PC-9 (cell line): ENCODE results near the gene PDK2. TPM values are rescaled to one million over a fixed set of nuclear protein-coding genes. Genes with fewer than 3 reads are reported as not detected.

Experiments
- BruUV-seq: library from RNA; stranded (reverse); fragments of 400-500 nt; replicated peaks from 2 replicates; lab custom pipeline; 2021; lab: Mats Ljungman, UMichigan
- CTCF ChIA-PET: fragments of 300-600 bp; sonication (Branson Sonifier 250); formaldehyde crosslinking; loops from one replicate; lab custom pipeline; 2022; ENCODE audit warnings: antibody characterized with exemption; lab: Charles Lee
- POLR2A ChIA-PET: fragments of 300-600 bp; sonication (Branson Sonifier 250); formaldehyde crosslinking; loops from one replicate; lab custom pipeline; 2022; ENCODE audit warnings: antibody characterized with exemption; ENCODE audit not compliant: unreplicated experiment; lab: Charles Lee
- DNase-seq, 2 experiments: peaks; one replicate each; pipeline versions ENCODE4 v3.0.0 to v3.0.0-alpha.2; 2015 to 2022; ENCODE audit warnings: mixed read lengths in 1 of 2
- H2AFZ ChIP-seq: fragments of 200-600 bp; sonication (generic); 2 replicates; pipeline ENCODE4 v1.8.1; 2017; ENCODE audit warnings: antibody characterized with exemption
- H3F3A ChIP-seq: fragments of 200-600 bp; sonication (generic); 2 replicates; pipeline ENCODE4 v1.8.1; 2017; ENCODE audit warnings: antibody characterized with exemption, mild to moderate bottlenecking, low read depth; ENCODE audit not compliant: insufficient read depth
- H3K27ac ChIP-seq: fragments of 200-600 bp; sonication (generic); 2 replicates; pipeline ENCODE4 v1.6.1; 2016; ENCODE audit warnings: mixed run types
- H3K27me3 ChIP-seq: fragments of 200-600 bp; sonication (generic); 2 replicates; pipeline ENCODE4 v1.6.1; 2016; ENCODE audit warnings: low read depth, mixed run types; ENCODE audit not compliant: insufficient read depth
- H3K36me3 ChIP-seq: fragments of 200-600 bp; sonication (generic); 2 replicates; pipeline ENCODE4 v1.6.1; 2016; ENCODE audit warnings: low read depth, mixed run types
- H3K4me1 ChIP-seq: fragments of 200-600 bp; sonication (generic); replicated peaks from 2 replicates; pipeline ENCODE4 v1.6.1; 2016; ENCODE audit warnings: mixed run types; ENCODE audit not compliant: insufficient read depth
- H3K4me2 ChIP-seq: fragments of 200-600 bp; sonication (generic); 2 replicates; pipeline ENCODE4 v1.6.1; 2017; ENCODE audit warnings: mixed run types
- H3K4me3 ChIP-seq: fragments of 200-600 bp; sonication (generic); 2 replicates; pipeline ENCODE4 v1.6.1; 2016; ENCODE audit warnings: mixed run types
- H3K79me2 ChIP-seq: fragments of 200-600 bp; sonication (generic); 2 replicates; pipeline ENCODE4 v1.6.1; 2017; ENCODE audit warnings: low read depth, mixed run types
- H3K9me2 ChIP-seq: fragments of 200-600 bp; sonication (generic); 2 replicates; pipeline ENCODE4 v1.8.1; 2017; ENCODE audit warnings: mild to moderate bottlenecking; ENCODE audit not compliant: insufficient read depth
- H3K9me3 ChIP-seq: fragments of 200-600 bp; sonication (generic); 2 replicates; pipeline ENCODE4 v1.8.1; 2016; ENCODE audit warnings: low read depth; ENCODE audit not compliant: insufficient read depth
- H4K20me1 ChIP-seq: fragments of 200-600 bp; sonication (generic); 2 replicates; pipeline ENCODE4 v1.8.1; 2017; ENCODE audit not compliant: insufficient read depth
- EZH2 ChIP-seq: fragments of 200-600 bp; sonication (generic); IDR thresholded peaks from 2 replicates; pipeline ENCODE4 v1.8.0; 2017; ENCODE audit warnings: antibody characterized with exemption, low read depth
- intact Hi-C: fragments of 100-400 bp; cut with micrococcal nuclease; formaldehyde crosslinking; loops from one replicate; pipeline ENCODE4 v1.10.0; 2022; ENCODE audit not compliant: unreplicated experiment
- total RNA-seq: library from RNA; stranded (reverse); gene quantifications from 2 replicates; pipeline ENCODE4 v1.2.3, GENCODE V29; 2021
- TF ChIP-seq, protein P1 (sequence below): fragments of 200-600 bp; sonication (generic); conservative IDR thresholded peaks from 2 replicates; pipeline ENCODE4 v1.6.1; 2017; ENCODE audit warnings: mixed run types, antibody characterized with exemption, mild to moderate bottlenecking, moderate library complexity

The PDK2 gene
- total RNA-seq, 1 experiment from 2014 or later = 58.7 TPM

DNA sequence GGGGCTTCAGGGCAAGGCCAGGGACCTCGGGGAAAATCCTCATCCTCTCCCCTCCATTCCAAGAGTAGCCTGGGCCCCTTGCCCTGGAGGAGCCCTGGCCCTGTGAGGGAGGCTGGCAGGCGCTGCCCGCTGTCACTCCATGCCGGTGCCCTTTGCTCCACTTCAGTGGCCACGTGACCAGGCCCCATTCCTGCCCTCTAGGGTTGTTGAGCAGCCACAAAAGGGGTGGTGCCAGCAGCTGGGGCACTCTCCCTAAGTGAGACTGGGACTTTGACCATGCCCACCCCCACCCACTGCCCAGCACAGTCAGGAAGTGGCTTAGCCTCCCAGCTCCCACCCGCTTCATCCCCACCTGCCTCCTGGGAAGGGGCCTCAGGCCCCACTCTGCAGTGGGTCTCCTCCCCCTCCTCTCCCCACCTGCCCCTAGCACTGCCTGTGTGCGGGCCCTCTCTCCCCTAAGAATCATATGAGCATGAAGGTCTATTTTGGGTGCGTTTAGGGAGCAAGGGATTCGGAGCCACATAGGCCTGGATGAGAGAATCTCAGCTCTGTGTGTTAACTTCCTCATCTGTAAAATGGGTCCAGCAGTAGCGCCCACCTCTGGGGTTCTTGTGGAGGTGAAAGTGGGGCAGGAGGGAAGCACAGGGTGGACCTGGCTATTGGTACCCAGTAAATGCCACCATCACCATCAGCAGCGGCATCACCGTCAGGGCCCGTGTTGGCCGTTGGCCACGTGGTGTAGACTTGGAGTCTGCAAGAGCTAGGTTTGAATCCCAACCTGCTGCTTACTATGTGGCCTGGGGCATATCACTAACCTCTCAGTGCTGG, 7.2 kb downstream of the PDK2 start:
- peak overlapping the region; percentile 61 for H3K4me2 ChIP-seq
- BruUV-seq = no TSS peak
- no peak overlapping the region for H3K4me3 ChIP-seq
- peaks cover 42% of the 10 kb centered on the region for H3K4me1 ChIP-seq
- no peaks in the 10 kb centered on the region for H3K36me3 ChIP-seq
- CTCF ChIA-PET = interaction anchor here (0.5 to 1.3 kb wide), 3 partner anchors 12 to 307 kb away, joined by 4 to 5 read pairs (median 5); no protein-coding TSS in a partner anchor
- TF ChIP-seq EZH2 = no peak
- TF ChIP-seq, protein P1, sequence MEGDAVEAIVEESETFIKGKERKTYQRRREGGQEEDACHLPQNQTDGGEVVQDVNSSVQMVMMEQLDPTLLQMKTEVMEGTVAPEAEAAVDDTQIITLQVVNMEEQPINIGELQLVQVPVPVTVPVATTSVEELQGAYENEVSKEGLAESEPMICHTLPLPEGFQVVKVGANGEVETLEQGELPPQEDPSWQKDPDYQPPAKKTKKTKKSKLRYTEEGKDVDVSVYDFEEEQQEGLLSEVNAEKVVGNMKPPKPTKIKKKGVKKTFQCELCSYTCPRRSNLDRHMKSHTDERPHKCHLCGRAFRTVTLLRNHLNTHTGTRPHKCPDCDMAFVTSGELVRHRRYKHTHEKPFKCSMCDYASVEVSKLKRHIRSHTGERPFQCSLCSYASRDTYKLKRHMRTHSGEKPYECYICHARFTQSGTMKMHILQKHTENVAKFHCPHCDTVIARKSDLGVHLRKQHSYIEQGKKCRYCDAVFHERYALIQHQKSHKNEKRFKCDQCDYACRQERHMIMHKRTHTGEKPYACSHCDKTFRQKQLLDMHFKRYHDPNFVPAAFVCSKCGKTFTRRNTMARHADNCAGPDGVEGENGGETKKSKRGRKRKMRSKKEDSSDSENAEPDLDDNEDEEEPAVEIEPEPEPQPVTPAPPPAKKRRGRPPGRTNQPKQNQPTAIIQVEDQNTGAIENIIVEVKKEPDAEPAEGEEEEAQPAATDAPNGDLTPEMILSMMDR = no peak
- peaks cover 37% of the 10 kb centered on the region for H3F3A ChIP-seq
- POLR2A ChIA-PET = interaction anchor here (0.6 kb wide), 1 partner anchor 606 kb away, joined by 5 read pairs; no protein-coding TSS in a partner anchor
- H3K9me2 ChIP-seq = no peaks in the 10 kb centered on the region
- H3K9me3 ChIP-seq = no peaks in the 10 kb centered on the region
- H3K79me2 ChIP-seq = peaks cover 5% of the 10 kb centered on the region; the same call in 1 of the 2 replicates
- H4K20me1 ChIP-seq = peaks cover 6% of the 10 kb centered on the region; the same call in 1 of the 2 replicates
- intact Hi-C loops = no loop called here
- no peak overlapping the region for H3K27ac ChIP-seq
- peak; percentile 71 to 74 for DNase-seq
- H3K27me3 ChIP-seq = no peaks in the 10 kb centered on the region
- H2AFZ ChIP-seq = no peak overlapping the region

DNA sequence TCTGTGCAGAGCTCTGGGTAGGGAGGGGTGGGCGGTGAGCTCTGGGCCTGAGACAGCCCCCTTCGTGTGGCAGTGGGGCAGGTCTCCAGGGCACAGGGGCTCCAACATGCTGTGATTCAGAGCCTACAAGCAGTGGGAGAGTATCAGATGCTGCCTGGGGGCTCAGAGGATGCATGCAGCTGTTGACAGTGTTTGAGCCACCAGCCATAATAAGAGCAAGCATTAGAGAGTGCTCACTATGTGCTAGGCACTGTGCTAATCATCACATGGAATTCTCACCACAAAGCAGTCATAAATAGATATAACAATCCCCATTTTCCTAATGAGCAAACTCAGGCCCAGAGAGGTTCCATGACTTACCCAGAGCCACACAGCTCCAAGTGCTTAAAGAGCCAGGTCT, 8.1 kb downstream of the PDK2 start:
- Histone ChIP-seq H2AFZ (no peak overlapping the region), H3F3A (peaks cover 35% of the 10 kb centered on the region), H3K27me3 (no peaks in the 10 kb centered on the region), H3K4me1 (peaks cover 49% of the 10 kb centered on the region), H3K4me2 (no peak overlapping the region), H3K9me3 (no peaks in the 10 kb centered on the region), H3K36me3 (no peaks in the 10 kb centered on the region), H3K9me2 (no peaks in the 10 kb centered on the region), H3K4me3 (no peak overlapping the region), H3K27ac (no peak overlapping the region), H4K20me1 (peaks cover 6% of the 10 kb centered on the region; the same call in 1 of the 2 replicates), H3K79me2 (peaks cover 5% of the 10 kb centered on the region; the same call in 1 of the 2 replicates)
- TF ChIP-seq EZH2 = no peak
- TF ChIP-seq, protein P1 = no peak
- CTCF ChIA-PET = interaction anchor here (0.5 to 1.3 kb wide), 3 partner anchors 11 to 307 kb away, joined by 4 to 5 read pairs (median 5); no protein-coding TSS in a partner anchor
- intact Hi-C loops = no loop called here
- POLR2A ChIA-PET = interaction anchor here (0.6 kb wide), 1 partner anchor 605 kb away, joined by 5 read pairs; no protein-coding TSS in a partner anchor
- DNase-seq = no peak
- no TSS peak for BruUV-seq

DNA sequence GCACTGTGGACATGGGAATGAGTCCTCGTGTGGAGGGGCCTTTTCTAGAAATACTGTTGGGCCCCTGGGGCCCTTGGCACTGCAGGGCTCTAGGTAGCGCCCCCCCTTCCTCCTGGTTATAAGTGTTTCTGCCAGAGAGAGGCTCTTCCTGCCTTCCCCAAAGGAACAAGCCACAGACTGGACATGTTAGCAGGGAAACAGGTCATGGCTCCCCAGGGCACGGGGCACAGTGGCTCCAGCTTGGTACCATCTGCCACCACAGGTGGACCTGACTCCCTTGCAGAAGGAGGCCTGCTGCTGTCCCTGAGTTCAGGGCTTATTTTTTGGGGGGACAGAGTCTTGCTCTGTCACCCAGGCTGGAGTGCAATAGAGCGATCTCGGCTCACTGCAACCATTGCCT, 8.8 kb downstream of the PDK2 start:
- CTCF ChIA-PET = no interaction called here
- POLR2A ChIA-PET = no interaction called here
- DNase-seq = no peak
- Histone ChIP-seq H3K27me3 (no peaks in the 10 kb centered on the region), H4K20me1 (peaks cover 6% of the 10 kb centered on the region; the same call in 1 of the 2 replicates), H3K4me1 (peaks cover 51% of the 10 kb centered on the region), H3K4me2 (no peak overlapping the region), H3K36me3 (no peaks in the 10 kb centered on the region), H3K27ac (no peak overlapping the region), H3K9me3 (no peaks in the 10 kb centered on the region), H2AFZ (no peak overlapping the region), H3K79me2 (peaks cover 5% of the 10 kb centered on the region; the same call in 1 of the 2 replicates), H3K4me3 (no peak overlapping the region), H3F3A (peaks cover 35% of the 10 kb centered on the region), H3K9me2 (no peaks in the 10 kb centered on the region)
- no peak for TF ChIP-seq EZH2
- TF ChIP-seq, protein P1 = no peak
- BruUV-seq = no TSS peak
- intact Hi-C loops = no loop called here
